Measurements from ENCODE around the gene THUMPD3.

DNA sequence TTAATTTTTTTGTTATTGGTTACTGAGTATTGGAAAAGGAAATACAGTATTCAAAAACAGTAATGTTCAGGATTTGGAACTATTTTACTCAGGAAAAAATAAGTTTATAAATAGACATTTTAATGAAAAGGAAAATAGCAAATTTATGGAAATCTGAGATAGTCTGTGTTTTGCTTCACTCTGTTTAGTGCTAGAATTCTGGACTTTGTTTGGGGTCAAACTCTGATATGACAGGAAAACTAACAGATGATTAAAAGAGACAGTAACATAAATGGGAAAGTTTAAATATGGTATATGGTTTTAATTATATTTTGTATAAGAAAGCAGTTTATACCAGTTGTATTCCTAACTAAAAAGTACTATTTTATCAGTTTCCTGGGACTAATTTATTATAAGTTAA, 52.0 kb downstream of the THUMPD3 start:
- no peak for TF ChIP-seq YY1 (IDR thresholded peaks at IDR 0.05; ENCODE audit: insufficient read depth, insufficient read length)
- no peak for TF ChIP-seq SUZ12 (IDR thresholded peaks at IDR 0.05; ENCODE audit: extremely low read depth, insufficient read depth, insufficient read length)
- TF ChIP-seq ZNF274 (IDR thresholded peaks at IDR 0.05; ENCODE audit: low read depth, low read length) = no peak

All from NT2/D1 (cell line).